ENCODE measurements around the gene BDNF. TPM values are rescaled to one million over a fixed set of nuclear protein-coding genes. Genes with fewer than 3 reads are reported as not detected.

The BDNF gene
- total RNA-seq, 1 experiment from 2014 or later, result 8.5 TPM

DNA sequence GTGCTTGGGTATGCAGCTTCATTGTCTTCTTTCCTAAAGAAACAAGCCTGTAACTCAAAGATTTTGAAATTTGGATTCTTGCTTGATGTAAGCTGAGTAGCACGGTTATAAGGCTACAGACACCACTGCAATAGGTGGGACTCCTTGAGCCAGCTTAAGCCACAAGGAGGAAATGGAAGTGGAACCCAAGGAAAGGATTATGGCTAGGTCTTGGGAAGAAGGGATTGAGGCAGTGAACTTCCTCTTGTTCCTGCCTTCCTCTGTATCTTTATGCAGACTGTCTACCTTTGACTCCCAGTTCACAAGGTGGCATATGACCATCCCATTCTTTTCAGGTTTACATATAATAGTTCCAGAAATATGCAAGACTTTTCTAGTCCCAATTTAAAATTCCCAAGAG lies 72.3 kb downstream of the BDNF start:
- Mint-ChIP-seq H3K4me1 (ENCODE audit: low read depth, unreplicated experiment) (peaks cover 8% of the 10 kb centered on the region), H3K9me3 (ENCODE audit: unreplicated experiment) (peaks cover 15% of the 10 kb centered on the region), H3K27ac (ENCODE audit: unreplicated experiment) (no peak overlapping the region), H3K36me3 (ENCODE audit: insufficient read depth, unreplicated experiment) (no peaks in the 10 kb centered on the region), H3K27me3 (ENCODE audit: insufficient read depth, unreplicated experiment) (peaks cover 6% of the 10 kb centered on the region), H3K4me3 (ENCODE audit: unreplicated experiment) (no peak overlapping the region)
- no TSS peak for BruUV-seq (replicated peaks)
- TF ChIP-seq, protein P1, sequence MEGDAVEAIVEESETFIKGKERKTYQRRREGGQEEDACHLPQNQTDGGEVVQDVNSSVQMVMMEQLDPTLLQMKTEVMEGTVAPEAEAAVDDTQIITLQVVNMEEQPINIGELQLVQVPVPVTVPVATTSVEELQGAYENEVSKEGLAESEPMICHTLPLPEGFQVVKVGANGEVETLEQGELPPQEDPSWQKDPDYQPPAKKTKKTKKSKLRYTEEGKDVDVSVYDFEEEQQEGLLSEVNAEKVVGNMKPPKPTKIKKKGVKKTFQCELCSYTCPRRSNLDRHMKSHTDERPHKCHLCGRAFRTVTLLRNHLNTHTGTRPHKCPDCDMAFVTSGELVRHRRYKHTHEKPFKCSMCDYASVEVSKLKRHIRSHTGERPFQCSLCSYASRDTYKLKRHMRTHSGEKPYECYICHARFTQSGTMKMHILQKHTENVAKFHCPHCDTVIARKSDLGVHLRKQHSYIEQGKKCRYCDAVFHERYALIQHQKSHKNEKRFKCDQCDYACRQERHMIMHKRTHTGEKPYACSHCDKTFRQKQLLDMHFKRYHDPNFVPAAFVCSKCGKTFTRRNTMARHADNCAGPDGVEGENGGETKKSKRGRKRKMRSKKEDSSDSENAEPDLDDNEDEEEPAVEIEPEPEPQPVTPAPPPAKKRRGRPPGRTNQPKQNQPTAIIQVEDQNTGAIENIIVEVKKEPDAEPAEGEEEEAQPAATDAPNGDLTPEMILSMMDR (IDR thresholded peaks at IDR 0.05; ENCODE audit: insufficient read depth in 1 of 2, low read depth in 1 of 2, low read length in 1 of 2, severe bottlenecking in 1 of 2, unreplicated experiment in 1 of 2), result no peak
- CTCF ChIA-PET, result no interaction called here
- DNase-seq, result no peak
- no peaks in the 10 kb centered on the region for H3K27me3 ChIP-seq (replicated peaks; ENCODE audit: control insufficient read depth, insufficient read depth, low read length)
- intact Hi-C loops (cut with micrococcal nuclease; ENCODE audit: unreplicated experiment), result no loop called here
- no peak overlapping the region for H3K4me3 ChIP-seq (ENCODE audit: low read depth, low read length)
- no peaks in the 10 kb centered on the region for H3K9me3 ChIP-seq
- H3K4me1 ChIP-seq, result no peaks in the 10 kb centered on the region
- POLR2A ChIA-PET, result no interaction called here
- no peaks in the 10 kb centered on the region for H3K36me3 ChIP-seq (ENCODE audit: control insufficient read depth, insufficient read depth, low read length)

DNA sequence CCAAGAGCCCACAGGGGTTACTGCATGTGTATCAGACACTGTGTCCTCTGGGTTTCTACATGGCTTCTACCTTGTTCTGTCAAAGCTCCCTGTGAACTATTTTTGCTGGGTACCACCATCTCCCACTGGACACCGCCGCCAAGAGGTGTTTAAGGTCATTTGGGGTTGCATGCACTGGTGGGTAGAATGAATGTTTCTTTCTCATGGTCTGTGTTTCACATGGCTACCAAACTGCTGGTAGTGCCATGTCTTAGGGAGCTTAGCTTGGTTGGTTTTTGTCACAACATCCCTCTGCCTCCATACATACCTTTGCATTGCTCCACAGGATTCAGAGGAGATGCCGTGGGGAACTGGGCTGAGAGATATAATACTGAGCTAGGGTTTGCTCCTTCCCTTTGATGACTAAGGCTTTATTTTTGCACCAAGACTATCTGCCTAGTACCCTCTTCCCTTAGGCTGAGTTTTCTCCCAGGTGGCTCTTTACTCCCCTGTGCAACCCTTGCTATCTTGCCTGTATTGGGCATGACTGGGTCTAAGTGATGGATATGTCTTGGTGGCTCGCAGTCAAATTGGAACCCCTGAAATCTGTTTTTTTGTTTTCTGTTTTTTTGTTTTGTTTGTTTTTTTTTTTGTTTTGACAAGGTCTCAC lies 73.2 kb downstream of the BDNF start:
- Histone ChIP-seq H3K36me3 (ENCODE audit: control insufficient read depth, insufficient read depth, low read length) (no peaks in the 10 kb centered on the region), H3K27me3 (replicated peaks; ENCODE audit: control insufficient read depth, insufficient read depth, low read length) (no peaks in the 10 kb centered on the region), H3K4me1 (no peaks in the 10 kb centered on the region), H3K9me3 (no peaks in the 10 kb centered on the region), H3K4me3 (ENCODE audit: low read depth, low read length) (no peak overlapping the region)
- ChIA-PET POLR2A (no interaction called here), CTCF (no interaction called here)
- Mint-ChIP-seq H3K9me3 (ENCODE audit: unreplicated experiment) (peaks cover 9% of the 10 kb centered on the region), H3K4me3 (ENCODE audit: unreplicated experiment) (no peak overlapping the region), H3K4me1 (ENCODE audit: low read depth, unreplicated experiment) (peaks cover 8% of the 10 kb centered on the region), H3K36me3 (ENCODE audit: insufficient read depth, unreplicated experiment) (no peaks in the 10 kb centered on the region), H3K27ac (ENCODE audit: unreplicated experiment) (no peak overlapping the region), H3K27me3 (ENCODE audit: insufficient read depth, unreplicated experiment) (peaks cover 6% of the 10 kb centered on the region)
- intact Hi-C loops (cut with micrococcal nuclease; ENCODE audit: unreplicated experiment), result no loop called here
- no TSS peak for BruUV-seq (replicated peaks)
- no peak for DNase-seq
- TF ChIP-seq, protein P1 (IDR thresholded peaks at IDR 0.05; ENCODE audit: insufficient read depth in 1 of 2, low read depth in 1 of 2, low read length in 1 of 2, severe bottlenecking in 1 of 2, unreplicated experiment in 1 of 2), result no peak

DNA sequence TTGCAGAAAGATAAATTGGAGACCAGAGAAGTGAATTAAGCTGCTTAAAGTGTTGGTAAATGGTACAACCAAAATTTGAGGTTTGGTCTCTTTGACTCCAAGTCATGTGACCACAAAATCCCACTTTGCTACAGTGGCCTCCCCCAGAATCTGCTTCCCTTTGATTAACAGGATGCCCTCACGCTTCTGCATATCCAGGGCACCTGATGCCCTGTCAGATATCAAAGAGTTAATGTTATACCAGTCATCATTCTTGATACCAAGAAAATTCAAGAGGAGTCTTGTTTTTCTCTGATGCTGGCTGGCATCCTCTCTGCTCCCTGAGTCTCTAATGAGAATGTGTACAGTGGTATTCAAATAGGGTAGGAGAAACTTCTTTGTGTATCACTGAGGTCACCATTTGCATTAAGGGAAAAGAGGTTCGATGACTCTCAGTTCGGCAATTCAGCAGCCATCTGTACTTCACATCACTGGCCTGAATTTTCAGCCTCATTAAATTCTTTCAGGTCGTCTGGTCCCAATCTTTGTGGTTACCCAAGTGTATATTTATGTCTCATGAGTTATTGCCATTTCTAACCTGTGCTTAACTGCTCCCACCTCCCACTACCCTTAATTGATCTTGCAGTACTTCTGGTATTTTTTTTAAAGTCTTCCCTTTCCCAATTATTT lies 73.9 kb downstream of the BDNF start:
- H3K27me3 Mint-ChIP-seq (ENCODE audit: insufficient read depth, unreplicated experiment), result peaks cover 6% of the 10 kb centered on the region
- CTCF ChIA-PET, result no interaction called here
- no TSS peak for BruUV-seq (replicated peaks)
- POLR2A ChIA-PET, result no interaction called here
- no peaks in the 10 kb centered on the region for H3K36me3 Mint-ChIP-seq (ENCODE audit: insufficient read depth, unreplicated experiment)
- TF ChIP-seq, protein P1 (IDR thresholded peaks at IDR 0.05; ENCODE audit: insufficient read depth in 1 of 2, low read depth in 1 of 2, low read length in 1 of 2, severe bottlenecking in 1 of 2, unreplicated experiment in 1 of 2), result no peak
- H3K9me3 Mint-ChIP-seq (ENCODE audit: unreplicated experiment), result peaks cover 9% of the 10 kb centered on the region
- Histone ChIP-seq H3K4me1 (no peaks in the 10 kb centered on the region), H3K4me3 (ENCODE audit: low read depth, low read length) (no peak overlapping the region), H3K36me3 (ENCODE audit: control insufficient read depth, insufficient read depth, low read length) (no peaks in the 10 kb centered on the region), H3K9me3 (no peaks in the 10 kb centered on the region), H3K27me3 (replicated peaks; ENCODE audit: control insufficient read depth, insufficient read depth, low read length) (no peaks in the 10 kb centered on the region)
- H3K4me1 Mint-ChIP-seq (ENCODE audit: low read depth, unreplicated experiment), result peaks cover 8% of the 10 kb centered on the region
- H3K4me3 Mint-ChIP-seq (ENCODE audit: unreplicated experiment), result no peak overlapping the region
- H3K27ac Mint-ChIP-seq (ENCODE audit: unreplicated experiment), result no peak overlapping the region
- intact Hi-C loops (cut with micrococcal nuclease; ENCODE audit: unreplicated experiment), result no loop called here
- no peak for DNase-seq
